ENCODE data around the gene EMX1. TPM values are rescaled to one million over a fixed set of nuclear protein-coding genes. Genes with fewer than 3 reads are reported as not detected.

The EMX1 gene
- total and polyA plus RNA-seq, 2 of the 13 experiments (the other 11 are each of a cell fraction or from before 2014, with no cell fraction given) = 0.62 to 4.9 TPM

DNA sequence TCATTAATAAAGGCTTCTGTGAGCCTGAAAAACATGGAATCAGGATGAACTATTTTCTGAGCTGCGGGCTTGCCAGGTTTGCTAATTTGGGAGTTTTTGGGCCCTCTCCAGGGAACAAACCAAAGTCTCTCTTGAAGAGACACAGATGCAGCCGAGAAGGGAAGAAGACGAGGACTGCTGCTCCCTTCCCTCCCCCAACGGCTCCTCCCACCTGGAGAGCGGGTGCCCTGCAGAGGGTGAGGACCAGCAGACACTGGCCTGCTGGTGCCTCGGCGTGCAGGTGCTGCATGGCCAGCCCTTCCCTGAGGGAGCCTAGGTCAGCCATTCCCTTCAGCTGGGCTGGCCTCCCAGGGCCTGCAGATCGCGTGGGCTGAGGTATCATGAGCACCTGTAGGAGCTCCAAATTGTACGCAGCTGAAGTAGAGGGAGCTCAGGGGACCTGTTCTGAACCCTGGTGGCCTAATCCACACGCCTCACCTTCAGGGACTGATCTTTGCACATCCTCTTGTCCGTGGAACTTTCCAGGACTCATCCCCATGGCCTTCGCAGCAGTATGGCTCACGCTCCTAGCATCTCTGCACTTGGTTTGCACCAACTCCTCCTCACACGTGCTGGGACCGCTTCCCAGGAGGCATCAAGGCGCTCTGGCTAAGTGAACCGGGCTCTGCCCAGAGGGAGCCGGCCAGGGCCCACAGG, 19.5 kb downstream of the EMX1 start:
- H3K9ac ChIP-seq (ENCODE audit: insufficient read depth, low read depth, low read length) = no peak overlapping the region
- ChIA-PET CTCF (ENCODE audit: low intra/inter-chr PET ratio, low total read pairs) (interaction anchor here (4.9 kb wide), 1 partner anchor 43 kb away, joined by 67 read pairs; no protein-coding TSS in a partner anchor), POLR2A (no interaction called here)
- H3K9me3 ChIP-seq (ENCODE audit: low read length) = no peaks in the 10 kb centered on the region
- no peak overlapping the region for H3K4me2 ChIP-seq (ENCODE audit: low read depth, low read length)
- no peak overlapping the region for H2AFZ ChIP-seq (ENCODE audit: low read length)
- no peak; the same call in none of the 3 replicates for ATAC-seq
- H3K4me3 ChIP-seq (replicated peaks in 1 of 3; ENCODE audit: insufficient read depth in 1 of 3, low read depth in 2 of 3, low read length in 3 of 3) = no peak overlapping the region
- H3K79me2 ChIP-seq (ENCODE audit: insufficient read depth, low read length) = no peaks in the 10 kb centered on the region
- in situ Hi-C loops (cut with HindIII; ENCODE audit: extremely low pct_ligation_motif_present, low pct_unique_long_range_greater_than_20kb) (loop anchor here (5.0 kb wide), 1 partner anchor 45 kb away; no protein-coding TSS in a partner anchor), intact Hi-C loops (cut with micrococcal nuclease; ENCODE audit: unreplicated experiment) (no loop called here)
- no peak for DNase-seq (ENCODE audit: low spot score)
- FAIRE-seq = no peak
- no peak overlapping the region for H3K27ac ChIP-seq (ENCODE audit: extremely low read length, insufficient read depth, low read length)
- H3K36me3 ChIP-seq (replicated peaks in 1 of 2; ENCODE audit: control insufficient read depth in 1 of 2, insufficient read depth in 2 of 2, low read length in 2 of 2) = no peaks in the 10 kb centered on the region
- BruUV-seq (replicated peaks) = no TSS peak
- peaks cover 9% of the 10 kb centered on the region; the same call in 1 of the 2 replicates for H3K4me1 ChIP-seq (ENCODE audit: insufficient read depth, low read length)
- WGBS (ENCODE audit: low lambda C conversion rate) = 69% methylated on average over 17 of the region's 19 CpGs
- H3K27me3 ChIP-seq (ENCODE audit: control insufficient read depth in 1 of 2, insufficient read depth in 2 of 2, low read length in 2 of 2) = no peaks in the 10 kb centered on the region; a peak in 1 of 5 replicates
- TF ChIP-seq ZBTB7A (CRISPR knock-in tag; IDR thresholded peaks at IDR 0.05) (no peak), BATF2 (CRISPR knock-in tag; IDR thresholded peaks at IDR 0.05) (0 out of 2 replicates have a peak, but pooled peaks have one; percentile 24)
- H4K20me1 ChIP-seq (ENCODE audit: insufficient read depth, low read length) = peaks cover 4% of the 10 kb centered on the region; the same call in 1 of the 2 replicates

DNA sequence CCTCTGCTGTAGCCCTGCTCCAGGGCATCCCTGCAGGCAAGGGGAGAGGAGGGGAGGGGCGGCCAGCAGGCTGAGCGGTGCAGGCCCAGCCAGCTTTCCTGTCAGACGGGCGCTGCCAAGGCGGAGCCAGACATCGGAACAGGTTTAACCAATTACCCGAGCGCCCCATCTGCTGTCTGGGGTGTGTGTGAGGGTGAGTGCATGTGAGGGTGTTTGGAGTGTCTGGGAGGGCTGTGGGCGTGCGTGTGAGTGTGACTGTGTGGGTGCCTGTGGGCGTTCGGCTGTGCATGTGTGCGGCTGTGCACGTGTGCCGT, 20.0 kb downstream of the EMX1 start:
- no peak overlapping the region for H2AFZ ChIP-seq (ENCODE audit: low read length)
- ChIA-PET POLR2A (no interaction called here), CTCF (ENCODE audit: low intra/inter-chr PET ratio, low total read pairs) (no interaction called here)
- no peaks in the 10 kb centered on the region for H3K79me2 ChIP-seq (ENCODE audit: insufficient read depth, low read length)
- no peak overlapping the region for H3K4me2 ChIP-seq (ENCODE audit: low read depth, low read length)
- no peak for DNase-seq (ENCODE audit: low spot score)
- peaks cover 4% of the 10 kb centered on the region; the same call in 1 of the 2 replicates for H4K20me1 ChIP-seq (ENCODE audit: insufficient read depth, low read length)
- no peaks in the 10 kb centered on the region for H3K36me3 ChIP-seq (replicated peaks in 1 of 2; ENCODE audit: control insufficient read depth in 1 of 2, insufficient read depth in 2 of 2, low read length in 2 of 2)
- H3K4me1 ChIP-seq (ENCODE audit: insufficient read depth, low read length) = peaks cover 9% of the 10 kb centered on the region; the same call in 1 of the 2 replicates
- no peaks in the 10 kb centered on the region; a peak in 1 of 5 replicates for H3K27me3 ChIP-seq (ENCODE audit: control insufficient read depth in 1 of 2, insufficient read depth in 2 of 2, low read length in 2 of 2)
- peak; percentile 9 for ATAC-seq
- no peak for FAIRE-seq
- H3K9me3 ChIP-seq (ENCODE audit: low read length) = no peaks in the 10 kb centered on the region
- H3K4me3 ChIP-seq (replicated peaks in 1 of 3; ENCODE audit: insufficient read depth in 1 of 3, low read depth in 2 of 3, low read length in 3 of 3) = no peak overlapping the region
- no TSS peak for BruUV-seq (replicated peaks)
- intact Hi-C loops (cut with micrococcal nuclease; ENCODE audit: unreplicated experiment) (no loop called here), in situ Hi-C loops (cut with HindIII; ENCODE audit: extremely low pct_ligation_motif_present, low pct_unique_long_range_greater_than_20kb) (loop anchor here (5.0 kb wide), 1 partner anchor 45 kb away; no protein-coding TSS in a partner anchor)
- 82% methylated on average over 15 of the region's 15 CpGs for WGBS (ENCODE audit: low lambda C conversion rate)
- TF ChIP-seq HNRNPLL (IDR thresholded peaks at IDR 0.05; ENCODE audit: low read depth, low read length, poor library complexity, severe bottlenecking) = peak; percentile 75
- TF ChIP-seq ETV5 (CRISPR knock-in tag; IDR thresholded peaks at IDR 0.05; ENCODE audit: borderline replicate concordance) = no peak
- TF ChIP-seq AGO2 (optimal IDR thresholded peaks at IDR 0.05; ENCODE audit: low read depth, low read length) = peak; percentile 58
- no peak for TF ChIP-seq MIXL1 (CRISPR knock-in tag; IDR thresholded peaks at IDR 0.05)
- TF ChIP-seq ZNF704 (CRISPR knock-in tag; IDR thresholded peaks at IDR 0.05; ENCODE audit: borderline replicate concordance) = no peak
- TF ChIP-seq ZZZ3 (CRISPR knock-in tag; IDR thresholded peaks at IDR 0.05; ENCODE audit: borderline replicate concordance) = no peak
- no peak overlapping the region for H3K9ac ChIP-seq (ENCODE audit: insufficient read depth, low read depth, low read length)
- H3K27ac ChIP-seq (ENCODE audit: extremely low read length, insufficient read depth, low read length) = no peak overlapping the region

Data from HepG2 (cell line).